ENCODE data around the gene SHISA2. TPM values are rescaled to one million over a fixed set of nuclear protein-coding genes. Genes with fewer than 3 reads are reported as not detected.

Gene SHISA2
- total RNA-seq, 2 experiments from 2014 or later, result 0.07 TPM; not detected in 1

DNA sequence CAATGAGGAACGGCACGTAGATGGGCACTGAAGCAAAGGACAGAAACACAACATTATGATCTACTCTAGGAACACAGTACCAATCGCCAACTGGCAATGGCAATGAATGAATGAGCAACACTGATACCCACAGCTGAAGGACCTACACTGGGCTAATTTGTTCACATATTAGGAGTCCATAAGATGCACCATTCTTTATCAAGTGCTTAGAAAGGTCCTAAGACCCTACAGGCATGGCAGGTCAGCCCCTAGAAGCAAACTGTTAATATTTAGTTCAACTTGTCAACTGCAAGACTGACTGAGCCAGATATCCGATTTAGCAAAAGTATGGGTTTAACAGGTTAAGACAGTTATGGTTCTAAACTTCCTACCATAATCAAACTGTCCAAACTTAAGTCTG lies 4.8 kb downstream of the SHISA2 start:
- Mint-ChIP-seq H3K9me3 (ENCODE audit: low read depth) (no peaks in the 10 kb centered on the region), H3K4me1 (peaks cover 10% of the 10 kb centered on the region), H3K36me3 (ENCODE audit: low read depth) (no peaks in the 10 kb centered on the region), H3K27ac (no peak overlapping the region), H3K27me3 (peaks cover 18% of the 10 kb centered on the region), H3K4me3 (no peak overlapping the region)
- intact Hi-C loops (cut with DNase I, micrococcal nuclease), result no loop called here
- ChIA-PET CTCF (interaction anchor here (0.6 kb wide), 1 partner anchor 198 kb away, joined by 5 read pairs; no protein-coding TSS in a partner anchor), POLR2A (no interaction called here)
- no peak for DNase-seq
- ATAC-seq, result no peak

- intact Hi-C loops (cut with DNase I, micrococcal nuclease), result no loop called here
- Mint-ChIP-seq H3K27ac (no peak overlapping the region), H3K36me3 (ENCODE audit: low read depth) (no peaks in the 10 kb centered on the region), H3K27me3 (peaks cover 18% of the 10 kb centered on the region), H3K4me3 (no peak overlapping the region), H3K4me1 (peaks cover 9% of the 10 kb centered on the region), H3K9me3 (ENCODE audit: low read depth) (no peaks in the 10 kb centered on the region)
- CTCF ChIA-PET, result no interaction called here
- ATAC-seq, result no peak
- POLR2A ChIA-PET, result no interaction called here
- no peak for DNase-seq
These were observed 5.2 kb downstream of the SHISA2 start for GRCh38 chr13:26046639-26047038.

- H3K9me3 Mint-ChIP-seq (ENCODE audit: low read depth), result no peaks in the 10 kb centered on the region
- H3K4me1 Mint-ChIP-seq, result peaks cover 9% of the 10 kb centered on the region
- CTCF ChIA-PET, result interaction anchor here (0.7 kb wide), 1 partner anchor 222 kb away, joined by 3 read pairs; no protein-coding TSS in a partner anchor
- DNase-seq (no peak), ATAC-seq (no peak)
- peaks cover 18% of the 10 kb centered on the region for H3K27me3 Mint-ChIP-seq
- intact Hi-C loops (cut with DNase I, micrococcal nuclease), result no loop called here
- POLR2A ChIA-PET, result no interaction called here
- H3K27ac Mint-ChIP-seq, result no peak overlapping the region
- no peak overlapping the region for H3K4me3 Mint-ChIP-seq
- no peaks in the 10 kb centered on the region for H3K36me3 Mint-ChIP-seq (ENCODE audit: low read depth)
These were observed 6.7 kb downstream of the SHISA2 start for GRCh38 chr13:26045142-26045541.

GRCh38 chr13:26042785-26043184 lies 9.0 kb downstream of the SHISA2 start:
- ChIA-PET POLR2A (no interaction called here), CTCF (interaction anchor here (0.7 kb wide), 2 partner anchors 30 to 302 kb away, joined by 3 to 4 read pairs; no protein-coding TSS in a partner anchor)
- Mint-ChIP-seq H3K27me3 (peaks cover 10% of the 10 kb centered on the region), H3K4me1 (peaks cover 3% of the 10 kb centered on the region), H3K9me3 (ENCODE audit: low read depth) (no peaks in the 10 kb centered on the region), H3K4me3 (no peak overlapping the region), H3K27ac (no peak overlapping the region), H3K36me3 (ENCODE audit: low read depth) (no peaks in the 10 kb centered on the region)
- intact Hi-C loops (cut with DNase I, micrococcal nuclease), result no loop called here
- no peak for DNase-seq
- no peak for ATAC-seq

- Mint-ChIP-seq H3K27me3 (peaks cover 2% of the 10 kb centered on the region), H3K27ac (no peak overlapping the region), H3K9me3 (ENCODE audit: low read depth) (no peaks in the 10 kb centered on the region), H3K4me1 (peaks cover 3% of the 10 kb centered on the region), H3K36me3 (ENCODE audit: low read depth) (no peaks in the 10 kb centered on the region), H3K4me3 (no peak overlapping the region)
- no peak for DNase-seq
- POLR2A ChIA-PET, result no interaction called here
- intact Hi-C loops (cut with DNase I, micrococcal nuclease), result no loop called here
- ATAC-seq, result no peak
- CTCF ChIA-PET, result interaction anchor here (1.1 to 1.2 kb wide), 2 partner anchors 23 to 24 kb away, joined by 3 read pairs; no protein-coding TSS in a partner anchor
These were observed 10.4 kb downstream of the SHISA2 start for GRCh38 chr13:26041444-26041843.

- POLR2A ChIA-PET, result no interaction called here
- ATAC-seq, result no peak
- no peaks in the 10 kb centered on the region for H3K36me3 Mint-ChIP-seq (ENCODE audit: low read depth)
These were observed 12.8 kb downstream of the SHISA2 start for GRCh38 chr13:26038931-26039475.

DNA sequence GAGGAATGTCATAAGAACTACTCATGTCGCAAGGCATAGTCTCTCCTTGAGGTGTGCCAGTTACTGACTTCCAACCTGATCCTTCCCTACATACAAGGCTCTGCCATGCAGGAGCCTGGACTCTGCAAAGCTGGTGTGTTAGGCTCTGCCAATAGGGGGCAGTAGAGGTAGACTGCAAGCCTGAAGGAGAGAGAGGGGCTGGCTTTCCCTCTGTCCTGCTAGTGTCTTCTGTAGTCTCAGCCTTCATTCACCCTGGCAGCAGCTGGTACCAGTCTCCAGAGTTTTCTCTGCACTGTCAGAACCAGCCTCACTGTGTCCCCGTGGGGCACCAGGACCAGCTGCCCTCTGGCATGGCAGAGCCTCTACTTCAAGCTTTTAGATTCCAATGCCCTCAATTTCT lies 14.5 kb downstream of the SHISA2 start:
- Mint-ChIP-seq H3K36me3 (ENCODE audit: low read depth) (no peaks in the 10 kb centered on the region), H3K9me3 (ENCODE audit: low read depth) (peaks cover 3% of the 10 kb centered on the region), H3K27me3 (peaks cover 7% of the 10 kb centered on the region), H3K27ac (no peak overlapping the region), H3K4me1 (no peaks in the 10 kb centered on the region), H3K4me3 (no peak overlapping the region)
- DNase-seq, result peak; percentile 54
- ChIA-PET CTCF (interaction anchor here (0.6 to 1.3 kb wide), 3 partner anchors 56 to 491 kb away, joined by 3 to 4 read pairs (median 4); no protein-coding TSS in a partner anchor), POLR2A (no interaction called here)
- peak; percentile 39 for ATAC-seq
- intact Hi-C loops (cut with DNase I, micrococcal nuclease), result no loop called here

More at GRCh38 chr13:26038931-26039475, 12.8 kb downstream of the SHISA2 start:
- Mint-ChIP-seq H3K4me3 (no peak overlapping the region), H3K27ac (no peak overlapping the region), H3K27me3 (peaks cover 4% of the 10 kb centered on the region), H3K4me1 (no peaks in the 10 kb centered on the region), H3K9me3 (ENCODE audit: low read depth) (peaks cover 3% of the 10 kb centered on the region)
- CTCF ChIA-PET, result interaction anchor here (0.7 kb wide), 1 partner anchor 34 kb away, joined by 3 read pairs; no protein-coding TSS in a partner anchor
- intact Hi-C loops (cut with DNase I, micrococcal nuclease), result no loop called here
- no peak for DNase-seq

DNA sequence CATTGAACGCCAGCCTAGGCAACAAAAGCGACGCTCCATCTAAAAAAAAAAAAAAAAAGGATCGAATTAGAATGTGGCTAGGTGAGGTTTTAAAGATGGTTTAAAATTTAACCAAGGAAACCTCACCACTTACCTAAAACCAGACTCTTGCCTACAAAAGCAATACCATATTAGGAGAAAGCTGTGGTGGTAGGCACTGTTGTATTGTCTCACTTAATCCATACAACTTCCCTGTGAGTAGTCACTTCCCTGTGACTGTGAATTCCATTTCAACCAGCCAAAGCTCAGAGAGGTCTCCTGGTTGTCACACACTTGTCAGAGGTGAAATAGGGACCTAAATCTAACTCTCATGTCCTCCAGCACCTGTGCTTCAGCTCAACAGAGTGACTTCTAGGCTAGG lies 15.4 kb downstream of the SHISA2 start:
- Mint-ChIP-seq H3K4me1 (no peaks in the 10 kb centered on the region), H3K36me3 (ENCODE audit: low read depth) (no peaks in the 10 kb centered on the region), H3K27me3 (peaks cover 7% of the 10 kb centered on the region), H3K4me3 (no peak overlapping the region), H3K27ac (no peak overlapping the region), H3K9me3 (ENCODE audit: low read depth) (peaks cover 3% of the 10 kb centered on the region)
- ATAC-seq (no peak), DNase-seq (no peak)
- intact Hi-C loops (cut with DNase I, micrococcal nuclease), result no loop called here
- POLR2A ChIA-PET, result interaction anchor here (0.6 kb wide), 1 partner anchor 14 kb away, joined by 3 read pairs; no protein-coding TSS in a partner anchor
- CTCF ChIA-PET, result interaction anchor here (0.6 to 0.7 kb wide), 2 partner anchors 35 to 521 kb away, joined by 3 to 4 read pairs; no protein-coding TSS in a partner anchor

GRCh38 chr13:26034018-26034417 lies 17.8 kb downstream of the SHISA2 start:
- ChIA-PET CTCF (no interaction called here), POLR2A (no interaction called here)
- H3K9me3 Mint-ChIP-seq (ENCODE audit: low read depth), result peaks cover 6% of the 10 kb centered on the region
- DNase-seq (no peak), ATAC-seq (no peak)
- H3K36me3 Mint-ChIP-seq (ENCODE audit: low read depth), result no peaks in the 10 kb centered on the region
- H3K27me3 Mint-ChIP-seq, result peaks cover 7% of the 10 kb centered on the region
- no peak overlapping the region for H3K4me3 Mint-ChIP-seq
- intact Hi-C loops (cut with DNase I, micrococcal nuclease), result no loop called here
- no peaks in the 10 kb centered on the region for H3K4me1 Mint-ChIP-seq
- no peak overlapping the region for H3K27ac Mint-ChIP-seq

DNA sequence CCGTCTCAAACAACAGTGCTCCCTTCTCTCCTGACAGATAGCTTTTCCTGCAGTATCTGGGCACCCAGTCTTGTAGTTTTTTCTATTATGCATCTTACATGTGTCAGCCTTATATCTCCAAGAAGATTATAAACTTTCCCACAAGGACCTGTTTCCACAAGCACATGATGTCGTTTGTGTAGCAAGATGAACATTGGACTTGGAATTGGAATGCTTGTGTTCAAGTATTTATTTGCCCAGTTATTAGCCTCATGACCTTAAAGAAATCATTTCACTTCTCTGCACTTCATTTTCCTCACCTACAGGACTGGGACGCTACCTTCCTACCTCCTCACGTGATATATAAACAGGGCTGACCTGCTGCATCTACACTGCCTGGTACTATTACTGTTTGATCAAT lies 21.5 kb downstream of the SHISA2 start:
- H3K27me3 Mint-ChIP-seq, result peaks cover 2% of the 10 kb centered on the region
- POLR2A ChIA-PET, result no interaction called here
- no peak overlapping the region for H3K27ac Mint-ChIP-seq
- CTCF ChIA-PET, result interaction anchor here (1.7 kb wide), 1 partner anchor 8 kb away, joined by 6 read pairs; no protein-coding TSS in a partner anchor
- H3K36me3 Mint-ChIP-seq (ENCODE audit: low read depth), result no peaks in the 10 kb centered on the region
- intact Hi-C loops (cut with DNase I, micrococcal nuclease), result no loop called here
- no peaks in the 10 kb centered on the region for H3K4me1 Mint-ChIP-seq
- H3K4me3 Mint-ChIP-seq, result no peak overlapping the region
- DNase-seq (no peak), ATAC-seq (no peak)
- peaks cover 3% of the 10 kb centered on the region for H3K9me3 Mint-ChIP-seq (ENCODE audit: low read depth)

DNA sequence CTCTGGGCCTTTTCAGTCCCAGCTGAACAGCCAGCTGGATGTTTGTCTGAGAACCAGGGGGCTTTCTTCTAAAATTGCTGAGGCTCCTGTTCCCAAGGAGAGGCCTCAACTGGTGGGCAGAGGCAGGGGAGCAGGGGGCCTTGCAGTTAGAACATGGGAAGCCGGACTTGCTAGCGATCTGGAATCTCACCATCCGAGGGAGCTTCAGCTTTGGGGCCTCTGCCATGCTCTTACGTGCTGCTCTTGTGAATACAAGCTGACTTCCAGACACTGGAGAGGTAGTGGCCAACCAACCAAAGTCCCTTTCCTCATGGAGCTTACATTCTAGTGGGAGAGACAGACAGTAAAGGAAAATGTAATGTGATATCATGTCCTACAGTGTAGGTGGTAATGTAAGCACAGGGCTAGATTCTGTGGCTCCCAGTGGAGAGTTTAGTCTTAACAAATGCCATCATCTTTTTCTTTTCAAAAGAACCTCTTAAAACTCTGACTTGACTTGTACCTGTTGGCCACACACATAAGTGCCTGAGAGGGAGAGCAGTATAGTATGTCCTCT lies 22.2 kb downstream of the SHISA2 start:
- H3K27ac Mint-ChIP-seq, result no peak overlapping the region
- CTCF ChIA-PET, result interaction anchor here (1.7 kb wide), 1 partner anchor 8 kb away, joined by 6 read pairs; no protein-coding TSS in a partner anchor
- no peaks in the 10 kb centered on the region for H3K4me1 Mint-ChIP-seq
- no peak overlapping the region for H3K4me3 Mint-ChIP-seq
- H3K27me3 Mint-ChIP-seq, result peaks cover 2% of the 10 kb centered on the region
- ATAC-seq (no peak), DNase-seq (no peak)
- no peaks in the 10 kb centered on the region for H3K36me3 Mint-ChIP-seq (ENCODE audit: low read depth)
- intact Hi-C loops (cut with DNase I, micrococcal nuclease), result no loop called here
- POLR2A ChIA-PET, result no interaction called here
- peaks cover 3% of the 10 kb centered on the region for H3K9me3 Mint-ChIP-seq (ENCODE audit: low read depth)

DNA sequence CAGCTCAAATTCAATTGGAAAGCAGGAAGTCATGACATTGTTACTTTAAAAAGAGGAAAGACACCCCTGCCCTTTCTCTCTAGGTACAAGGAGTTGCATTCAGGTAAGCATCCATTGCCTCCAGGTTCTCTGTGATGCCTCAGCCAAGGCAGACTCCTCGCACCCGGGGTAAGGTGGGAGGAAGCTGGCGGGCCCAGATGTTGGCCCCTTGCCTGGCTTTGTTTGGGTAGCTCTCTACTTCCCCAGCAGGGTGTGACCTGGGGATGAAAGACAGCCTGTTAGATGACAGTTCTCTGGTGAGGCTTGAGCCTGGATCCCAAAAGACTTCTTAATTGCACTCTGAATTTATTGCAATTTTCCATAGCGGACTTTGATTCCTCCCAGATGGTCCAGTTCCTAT lies 25.6 kb downstream of the SHISA2 start:
- Mint-ChIP-seq H3K27ac (no peak overlapping the region), H3K4me3 (no peak overlapping the region), H3K4me1 (no peaks in the 10 kb centered on the region), H3K27me3 (no peaks in the 10 kb centered on the region), H3K9me3 (ENCODE audit: low read depth) (peaks cover 3% of the 10 kb centered on the region), H3K36me3 (ENCODE audit: low read depth) (peaks cover 6% of the 10 kb centered on the region)
- intact Hi-C loops (cut with DNase I, micrococcal nuclease), result no loop called here
- ChIA-PET CTCF (no interaction called here), POLR2A (no interaction called here)
- DNase-seq (no peak), ATAC-seq (no peak)
